Liver (tissue), 3 donors: ENCODE results near the gene THG1L.

Experiments
- CTCF ChIP-seq: fragments of 150-350 bp; IDR thresholded peaks from 2 replicates; pipeline ENCODE4 v1.5.1; 2017; ENCODE audit warnings: improper control_type of control experiment, low read depth, low read length; ENCODE audit not compliant: missing input control
- MAX ChIP-seq: IDR thresholded peaks from 2 replicates; pipeline ENCODE4 v1.6.1; 2016; ENCODE audit warnings: antibody characterized with exemption
- NR2F2 ChIP-seq: IDR thresholded peaks from 2 replicates; pipeline ENCODE4 v1.6.1; 2016; ENCODE audit warnings: antibody characterized with exemption
- RAD21 ChIP-seq, 2 donors: IDR thresholded peaks; 2 replicates each; pipeline ENCODE4 v1.6.1; 2016; ENCODE audit warnings: antibody characterized with exemption in 2 of 2, mild to moderate bottlenecking in 2 of 2
- REST ChIP-seq: IDR thresholded peaks from 2 replicates; pipeline ENCODE4 v1.6.1; 2016; ENCODE audit warnings: antibody characterized with exemption, mild to moderate bottlenecking
- RXRA ChIP-seq, 2 donors: IDR thresholded peaks; 2 replicates each; pipeline ENCODE4 v1.6.1; 2017 to 2018; ENCODE audit warnings: antibody characterized with exemption in 2 of 2, mild to moderate bottlenecking in 1 of 2
- SP1 ChIP-seq: IDR thresholded peaks from 2 replicates; pipeline ENCODE4 v1.6.1; 2018; ENCODE audit warnings: antibody characterized with exemption, mild to moderate bottlenecking
- TAF1 ChIP-seq: conservative IDR thresholded peaks from 2 replicates; pipeline ENCODE4 v1.6.1; 2016; ENCODE audit warnings: antibody characterized with exemption, mild to moderate bottlenecking
- YY1 ChIP-seq: IDR thresholded peaks from 2 replicates; pipeline ENCODE4 v1.6.1; 2016; ENCODE audit warnings: antibody characterized with exemption, mild to moderate bottlenecking
- donor health status: healthy.
- donor health status: healthy.

- TF ChIP-seq CTCF (no peak), NR2F2 (no peak), MAX (no peak), SP1 (no peak), RXRA (IDR thresholded peaks at IDR 0.05) (no peak), YY1 (no peak), RAD21 (IDR thresholded peaks at IDR 0.05) (no peak), REST (no peak), TAF1 (no peak)
These were observed 13.1 kb downstream of the THG1L start for GRCh38 chr5:157744051-157745011.
